HFFc6 (cell line): ENCODE data around the gene ADCY2. TPM values are rescaled to one million over a fixed set of nuclear protein-coding genes. Genes with fewer than 3 reads are reported as not detected.

ENCODE experiments used
- DNase-seq: peaks from one replicate; pipeline ENCODE4 v3.0.0-alpha.2; 2018
- H3K27ac Mint-ChIP-seq: 2 replicates; pipeline ENCODE4 v1.8.0; 2020; ENCODE audit warnings: mild to moderate bottlenecking, mixed read lengths
- H3K27me3 Mint-ChIP-seq: 2 replicates; pipeline ENCODE4 v1.8.0; 2021; ENCODE audit warnings: mild to moderate bottlenecking, moderate library complexity, mixed read lengths; ENCODE audit not compliant: insufficient read depth
- H3K36me3 Mint-ChIP-seq: 2 replicates; pipeline ENCODE4 v1.8.0; 2021; ENCODE audit warnings: low read depth, mixed read lengths
- H3K4me1 Mint-ChIP-seq: 2 replicates; pipeline ENCODE4 v1.8.0; 2020; ENCODE audit warnings: low read depth, mixed read lengths
- H3K4me3 Mint-ChIP-seq: 2 replicates; pipeline ENCODE4 v1.8.0; 2020; ENCODE audit warnings: mild to moderate bottlenecking, moderate library complexity, mixed read lengths
- H3K9me3 Mint-ChIP-seq: 2 replicates; pipeline ENCODE4 v1.8.0; 2020; ENCODE audit warnings: mild to moderate bottlenecking, mixed read lengths
- total RNA-seq, 6 experiments: library from RNA; stranded (reverse); fragmentation: NEBNext Ultra II Directional; extraction: Animal tissue kit (Norgen Biotek cat#: 25700); gene quantifications; 2 replicates in 1 of 6; 3 replicates in 5 of 6; pipeline ENCODE4 v1.2.3, GENCODE V29; 2021
- TF ChIP-seq, protein P1 (sequence below): fragments of 200-600 bp; sonication (generic); IDR thresholded peaks from 2 replicates; pipeline ENCODE4 v1.5.0; 2021; ENCODE audit warnings: antibody characterized with exemption, mild to moderate bottlenecking

The ADCY2 gene
- total RNA-seq, 6 experiments from 2014 or later, result not detected

DNA sequence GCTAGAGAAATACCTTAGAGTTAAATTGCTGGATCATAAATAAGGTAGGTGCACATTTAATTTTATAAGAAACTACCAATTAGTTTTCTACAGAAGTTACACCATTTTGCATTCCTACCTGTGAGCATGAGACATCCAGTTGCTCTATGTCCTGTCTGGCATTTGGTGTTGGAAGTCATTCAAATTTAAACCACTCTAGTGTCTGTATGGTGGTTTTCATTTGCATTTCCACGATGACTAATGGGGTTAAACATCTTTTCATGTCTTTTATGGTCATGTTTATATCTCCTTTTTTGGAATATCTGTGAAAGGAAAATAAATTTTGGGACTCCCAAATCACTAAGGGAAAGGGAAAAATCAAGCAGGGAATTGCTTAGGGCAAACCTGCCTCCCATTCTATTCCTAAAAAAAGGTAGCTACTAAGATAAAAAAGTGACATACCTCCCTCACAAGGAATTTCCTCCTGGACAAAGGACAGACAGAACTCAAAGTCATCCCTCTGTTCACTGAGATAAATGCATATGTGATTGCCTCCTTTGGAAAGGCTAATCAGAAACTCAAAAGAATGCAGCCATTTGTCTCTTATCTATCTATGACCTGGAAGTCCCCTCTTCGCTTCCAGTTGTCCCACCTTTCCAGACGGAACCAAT lies 31.6 kb upstream of the ADCY2 start:
- H3K9me3 Mint-ChIP-seq, result peaks cover 4% of the 10 kb centered on the region; the same call in 1 of the 2 replicates
- H3K4me1 Mint-ChIP-seq, result no peaks in the 10 kb centered on the region
- no peaks in the 10 kb centered on the region for H3K27me3 Mint-ChIP-seq
- H3K4me3 Mint-ChIP-seq, result no peak overlapping the region
- DNase-seq, result no peak
- no peak overlapping the region for H3K27ac Mint-ChIP-seq
- no peaks in the 10 kb centered on the region for H3K36me3 Mint-ChIP-seq
- TF ChIP-seq, protein P1, sequence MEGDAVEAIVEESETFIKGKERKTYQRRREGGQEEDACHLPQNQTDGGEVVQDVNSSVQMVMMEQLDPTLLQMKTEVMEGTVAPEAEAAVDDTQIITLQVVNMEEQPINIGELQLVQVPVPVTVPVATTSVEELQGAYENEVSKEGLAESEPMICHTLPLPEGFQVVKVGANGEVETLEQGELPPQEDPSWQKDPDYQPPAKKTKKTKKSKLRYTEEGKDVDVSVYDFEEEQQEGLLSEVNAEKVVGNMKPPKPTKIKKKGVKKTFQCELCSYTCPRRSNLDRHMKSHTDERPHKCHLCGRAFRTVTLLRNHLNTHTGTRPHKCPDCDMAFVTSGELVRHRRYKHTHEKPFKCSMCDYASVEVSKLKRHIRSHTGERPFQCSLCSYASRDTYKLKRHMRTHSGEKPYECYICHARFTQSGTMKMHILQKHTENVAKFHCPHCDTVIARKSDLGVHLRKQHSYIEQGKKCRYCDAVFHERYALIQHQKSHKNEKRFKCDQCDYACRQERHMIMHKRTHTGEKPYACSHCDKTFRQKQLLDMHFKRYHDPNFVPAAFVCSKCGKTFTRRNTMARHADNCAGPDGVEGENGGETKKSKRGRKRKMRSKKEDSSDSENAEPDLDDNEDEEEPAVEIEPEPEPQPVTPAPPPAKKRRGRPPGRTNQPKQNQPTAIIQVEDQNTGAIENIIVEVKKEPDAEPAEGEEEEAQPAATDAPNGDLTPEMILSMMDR, result no peak

DNA sequence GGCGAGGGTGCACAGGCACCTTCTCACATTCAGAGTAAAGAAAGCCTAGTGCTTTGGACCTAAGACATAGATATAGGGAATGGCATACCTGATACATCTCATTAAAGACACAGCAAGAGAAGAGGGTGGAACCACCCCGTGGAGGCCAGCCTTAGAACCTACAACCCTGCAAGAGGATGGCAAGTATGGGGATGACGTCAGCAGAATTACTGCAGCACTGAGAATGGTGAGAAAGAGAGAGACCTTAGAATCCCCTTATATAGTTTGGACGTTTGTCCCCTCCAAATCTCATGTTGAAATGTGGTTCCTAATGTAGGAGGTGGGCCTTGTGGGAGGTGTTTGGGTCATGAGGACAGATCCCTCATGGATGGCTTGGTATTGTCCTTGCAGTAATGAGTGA lies 28.2 kb upstream of the ADCY2 start:
- H3K4me3 Mint-ChIP-seq, result no peak overlapping the region
- peaks cover 3% of the 10 kb centered on the region for H3K9me3 Mint-ChIP-seq
- no peak overlapping the region for H3K27ac Mint-ChIP-seq
- no peaks in the 10 kb centered on the region for H3K36me3 Mint-ChIP-seq
- TF ChIP-seq, protein P1, result no peak
- no peaks in the 10 kb centered on the region for H3K4me1 Mint-ChIP-seq
- H3K27me3 Mint-ChIP-seq, result no peaks in the 10 kb centered on the region
- no peak for DNase-seq

DNA sequence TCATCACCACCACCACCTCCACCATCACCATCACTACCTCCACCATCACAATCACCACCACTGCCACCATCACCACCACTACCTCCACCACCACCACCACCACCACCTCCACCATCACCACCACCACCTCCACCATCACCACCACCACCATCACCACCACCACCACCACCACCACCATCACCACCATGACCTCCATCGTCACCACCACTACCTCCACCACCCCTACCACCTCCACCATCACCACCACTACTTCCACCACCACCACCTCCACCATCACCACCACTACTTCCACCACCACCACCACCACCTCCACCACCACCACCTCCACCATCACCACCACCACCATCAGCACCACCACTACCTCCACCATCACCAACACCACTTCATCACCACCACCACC lies 23.5 kb upstream of the ADCY2 start:
- Mint-ChIP-seq H3K27me3 (no peaks in the 10 kb centered on the region), H3K4me1 (no peaks in the 10 kb centered on the region), H3K9me3 (peaks cover 14% of the 10 kb centered on the region), H3K4me3 (no peak overlapping the region), H3K36me3 (no peaks in the 10 kb centered on the region), H3K27ac (no peak overlapping the region)
- TF ChIP-seq, protein P1, result no peak
- no peak for DNase-seq

DNA sequence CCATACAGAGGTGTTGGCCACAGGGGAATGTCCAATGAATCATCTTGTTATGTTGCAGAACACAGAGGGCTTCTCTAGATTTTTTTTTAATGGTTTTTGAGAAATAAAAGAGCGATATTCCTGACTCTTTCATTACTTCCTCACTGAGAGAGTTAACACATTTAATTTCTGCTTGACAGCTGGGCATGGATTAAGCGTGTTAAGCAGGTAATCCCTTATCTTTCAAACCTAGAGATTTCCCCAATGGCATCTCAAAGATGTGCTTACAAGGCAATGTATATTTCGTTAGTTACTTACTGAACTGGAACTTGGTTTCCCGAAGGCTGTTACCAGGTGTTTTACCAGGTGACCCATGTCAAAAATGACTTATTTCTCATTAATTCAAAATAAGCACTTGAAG lies 21.8 kb upstream of the ADCY2 start:
- DNase-seq, result no peak
- H3K36me3 Mint-ChIP-seq, result no peaks in the 10 kb centered on the region
- H3K9me3 Mint-ChIP-seq, result peaks cover 14% of the 10 kb centered on the region
- TF ChIP-seq, protein P1, result no peak
- no peaks in the 10 kb centered on the region for H3K4me1 Mint-ChIP-seq
- no peak overlapping the region for H3K27ac Mint-ChIP-seq
- H3K4me3 Mint-ChIP-seq, result no peak overlapping the region
- no peaks in the 10 kb centered on the region for H3K27me3 Mint-ChIP-seq

DNA sequence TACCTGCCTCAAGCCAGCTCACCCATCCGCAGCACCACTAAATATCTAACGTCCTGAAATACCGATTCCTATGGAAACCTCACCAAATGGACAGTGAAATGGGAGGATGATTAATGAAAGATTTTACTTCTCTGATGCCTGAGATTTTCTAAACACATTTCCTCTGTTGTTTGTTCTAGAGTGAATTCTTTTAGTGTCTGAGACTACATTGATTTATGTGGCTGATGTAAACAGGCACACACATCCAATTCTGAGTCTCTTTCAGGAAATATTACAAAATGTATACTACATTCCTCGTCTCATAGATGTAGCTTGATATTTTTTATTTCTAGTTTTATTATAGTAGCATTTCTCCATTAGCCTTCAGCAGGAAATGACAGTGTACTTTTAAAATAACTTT lies 20.5 kb upstream of the ADCY2 start:
- no peak for DNase-seq
- H3K27me3 Mint-ChIP-seq, result no peaks in the 10 kb centered on the region
- H3K9me3 Mint-ChIP-seq, result peaks cover 14% of the 10 kb centered on the region
- H3K4me1 Mint-ChIP-seq, result no peaks in the 10 kb centered on the region
- no peak overlapping the region for H3K27ac Mint-ChIP-seq
- no peaks in the 10 kb centered on the region for H3K36me3 Mint-ChIP-seq
- TF ChIP-seq, protein P1, result no peak
- no peak overlapping the region for H3K4me3 Mint-ChIP-seq
